Thyroid gland (tissue), 4 donors: Measurements from ENCODE around the gene CCDC7. TPM values are rescaled to one million over a fixed set of nuclear protein-coding genes. Genes with fewer than 3 reads are reported as not detected.
"Not testable (repeated sequence)": the region's sequence is repeated elsewhere in the genome, so short reads cannot be mapped to it uniquely, and the experiment has no call there.

Experiments used
- DNase-seq, 2 donors: peaks; one replicate each; pipeline ENCODE4 v3.0.0-alpha.2; 2019
- H3K27ac ChIP-seq, 3 donors: fragments of 200-600 bp; sonication (generic); 1 replicate in 2 of 3; 2 replicates in 1 of 3; pipeline ENCODE4 v1.5.1; 2016 to 2019; ENCODE audit warnings: mild to moderate bottlenecking in 1 of 3, moderate library complexity in 1 of 3
- H3K27me3 ChIP-seq: fragments of 200-600 bp; sonication (generic); one replicate; pipeline ENCODE4 v1.5.1; 2019
- H3K36me3 ChIP-seq, 2 donors: fragments of 200-600 bp; sonication (generic); one replicate each; pipeline ENCODE4 v1.5.1; 2016 to 2019
- H3K4me1 ChIP-seq, 2 donors: fragments of 200-600 bp; sonication (generic); one replicate each; pipeline ENCODE4 v1.5.1; 2017 to 2019
- H3K4me3 ChIP-seq, 3 donors: fragments of 200-600 bp; sonication (generic); replicated peaks in 1 of 3; 1 replicate in 2 of 3; 2 replicates in 1 of 3; pipeline ENCODE4 v1.5.1; 2016; ENCODE audit warnings: mild to moderate bottlenecking in 1 of 3
- H3K9me3 ChIP-seq: fragments of 200-600 bp; sonication (generic); one replicate; pipeline ENCODE4 v1.5.1; 2017
- CTCF ChIP-seq, 6 experiments: fragments of 200-600 bp in 3 of 6; fragments of 450-650 bp in 3 of 6; sonication (generic) in 3 of 6; IDR thresholded peaks; one replicate each; pipeline ENCODE4 v1.5.1; 2016 to 2019; ENCODE audit warnings: antibody characterized with exemption in 6 of 6, mild to moderate bottlenecking in 2 of 6, inconsistent platforms in 1 of 6, moderate library complexity in 1 of 6
- POLR2A ChIP-seq, 2 donors: fragments of 450-650 bp; IDR thresholded peaks; one replicate each; pipeline ENCODE4 v1.6.1; 2017; ENCODE audit warnings: antibody characterized with exemption in 2 of 2, mild to moderate bottlenecking in 2 of 2, moderate library complexity in 1 of 2
- WGBS, 2 donors: methylation state at CpG; one replicate each; pipeline ENCODE4 v1.1.5; 2017; 5-methylcytosine and 5-hydroxymethylcytosine counted together
- intact Hi-C: fragments of 100-400 bp; cut with DNase I; formaldehyde crosslinking; loops from one replicate; pipeline ENCODE4 v1.15.1; 2023
- total RNA-seq, 4 donors: library from RNA; depleted of rRNA; stranded (reverse); fragments of >200 nt; gene quantifications; one replicate each; pipeline ENCODE4 v1.2.3, GENCODE V29; 2016

The CCDC7 gene
- total RNA-seq, 4 donors from 2014 or later, result 41.2 to 69.0 (median 55.2) TPM

DNA sequence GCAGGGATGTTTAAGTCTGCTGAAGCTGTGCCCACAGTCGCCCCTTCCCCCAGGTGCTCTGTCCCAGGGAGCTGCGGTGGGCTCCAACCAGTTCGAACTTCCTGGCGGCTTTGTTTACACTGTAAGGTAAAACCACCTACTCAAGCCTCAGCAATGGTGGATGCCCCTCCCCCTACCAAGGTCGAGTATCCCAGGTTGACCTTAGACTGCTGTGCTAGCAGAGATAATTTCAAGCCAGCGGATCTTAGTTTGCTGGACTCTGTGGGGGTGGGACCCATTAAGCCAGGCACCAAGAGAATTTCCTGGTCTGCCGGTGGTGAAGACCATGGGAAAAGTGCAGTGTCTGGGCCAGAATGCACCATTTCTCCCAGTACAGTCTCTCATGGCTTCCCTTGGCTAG is 56.0 kb downstream of the CCDC7 start:
- Histone ChIP-seq H3K27ac (no peak overlapping the region), H3K9me3 (no peaks in the 10 kb centered on the region), H3K4me1 (no peaks in the 10 kb centered on the region), H3K36me3 (peaks cover 0 to 6% of the 10 kb centered on the region in 2 donors), H3K27me3 (no peaks in the 10 kb centered on the region), H3K4me3 (no peak overlapping the region)
- TF ChIP-seq POLR2A (IDR thresholded peaks at IDR 0.05) (no peak), CTCF (IDR thresholded peaks at IDR 0.05) (no peak)
- DNase-seq, result no peak
- 78 to 87% methylated on average over 6 to 7 of the region's 7 CpGs for WGBS, 2 donors
- intact Hi-C loops, result no loop called here

GRCh38 chr10:32505762-32506420 is 60.0 kb downstream of the CCDC7 start:
- H3K36me3 ChIP-seq, H3K27ac ChIP-seq, intact Hi-C loops, H3K9me3 ChIP-seq, H3K4me1 ChIP-seq, H3K4me3 ChIP-seq, H3K27me3 ChIP-seq, DNase-seq: not testable (repeated sequence)
- WGBS, 2 donors, result 91 to 95% methylated on average over 13 to 22 of the region's 39 CpGs

- no peaks in the 10 kb centered on the region for H3K36me3 ChIP-seq
- DNase-seq, result no peak
- H3K27ac ChIP-seq, result no peak overlapping the region
- H3K4me3 ChIP-seq, result no peak overlapping the region
- H3K27me3 ChIP-seq, result no peaks in the 10 kb centered on the region
- H3K4me1 ChIP-seq, result no peaks in the 10 kb centered on the region
- WGBS, 2 donors, result 90 to 98% methylated on average over 18 of the region's 18 CpGs
- TF ChIP-seq CTCF (IDR thresholded peaks at IDR 0.05) (no peak), POLR2A (IDR thresholded peaks at IDR 0.05) (no peak)
- intact Hi-C loops, result no loop called here
- H3K9me3 ChIP-seq, result no peaks in the 10 kb centered on the region
These were observed 65.7 kb downstream of the CCDC7 start for GRCh38 chr10:32511599-32511998.

DNA sequence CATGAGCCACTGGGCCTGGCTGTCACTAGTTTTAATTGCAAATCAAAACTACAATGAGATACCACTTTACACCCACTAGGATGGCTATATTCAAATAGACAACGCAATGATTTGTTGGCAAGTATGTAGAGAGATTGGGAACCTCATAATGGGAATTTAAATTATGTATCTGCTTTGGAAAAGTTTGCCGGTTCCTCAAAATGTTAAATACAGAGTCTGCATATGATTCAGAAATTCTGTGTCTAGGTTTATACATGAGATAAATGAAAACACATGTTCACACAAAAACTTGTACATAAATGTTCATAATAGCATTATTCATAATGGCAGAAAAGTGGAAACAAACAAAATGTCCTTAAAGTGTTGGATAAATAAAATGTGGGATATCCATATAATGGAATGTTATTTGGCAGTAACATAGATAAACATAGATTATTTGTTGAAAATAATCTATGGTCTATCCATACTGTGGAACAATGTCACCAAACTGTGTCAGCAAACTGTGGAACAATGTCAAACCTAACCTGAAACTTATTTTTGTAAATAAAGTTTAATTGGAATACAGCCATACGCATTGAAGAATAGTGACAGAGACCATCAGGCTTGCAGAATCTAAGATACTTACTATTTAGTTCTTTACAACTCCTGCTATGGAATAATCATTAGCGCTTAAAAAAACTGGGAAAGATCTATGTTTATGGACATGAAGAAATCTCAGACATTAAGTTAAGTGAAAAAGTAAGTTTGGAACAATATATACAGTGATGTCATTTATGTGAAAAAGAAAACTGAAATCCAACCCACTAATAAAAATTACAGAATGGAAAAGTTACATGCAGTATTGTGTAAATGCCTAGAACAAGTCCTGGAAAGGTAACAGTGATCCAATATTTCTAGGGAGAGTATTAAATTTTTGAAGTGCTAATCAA is 70.9 kb downstream of the CCDC7 start:
- Histone ChIP-seq H3K9me3 (no peaks in the 10 kb centered on the region), H3K27me3 (no peaks in the 10 kb centered on the region), H3K27ac (no peak overlapping the region), H3K4me1 (no peaks in the 10 kb centered on the region), H3K36me3 (no peaks in the 10 kb centered on the region), H3K4me3 (no peak overlapping the region)
- 92% methylated on average over 4 of the region's 4 CpGs for WGBS, 2 donors
- TF ChIP-seq POLR2A (IDR thresholded peaks at IDR 0.05) (no peak), CTCF (IDR thresholded peaks at IDR 0.05) (no peak)
- DNase-seq, result no peak
- intact Hi-C loops, result no loop called here

DNA sequence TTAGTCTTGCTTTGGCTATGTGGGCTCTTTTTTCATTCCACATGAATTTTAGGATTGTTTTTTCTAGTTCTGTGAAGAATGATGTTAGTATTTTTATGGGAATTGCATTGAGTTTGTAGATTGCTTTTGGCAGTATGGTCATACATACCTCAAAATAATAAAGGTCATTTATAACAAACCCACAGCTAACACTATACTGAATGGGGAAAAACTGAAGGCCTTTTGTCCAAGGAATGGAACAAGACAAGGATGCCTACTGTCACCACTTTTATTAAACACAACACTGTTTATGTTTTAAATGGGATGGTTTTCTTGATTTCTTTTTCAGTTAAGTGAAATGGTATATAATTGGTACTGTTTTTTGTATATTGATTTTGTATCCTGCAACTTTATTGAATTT is 84.3 kb downstream of the CCDC7 start:
- Histone ChIP-seq H3K27ac (no peak overlapping the region), H3K27me3 (no peaks in the 10 kb centered on the region), H3K4me3 (no peak overlapping the region), H3K4me1 (no peaks in the 10 kb centered on the region), H3K9me3 (no peaks in the 10 kb centered on the region), H3K36me3 (no peaks in the 10 kb centered on the region)
- TF ChIP-seq POLR2A (IDR thresholded peaks at IDR 0.05) (no peak), CTCF (IDR thresholded peaks at IDR 0.05) (no peak)
- DNase-seq, result no peak
- intact Hi-C loops, result no loop called here
